Measurements from ENCODE around the gene DNAJC1. TPM values are rescaled to one million over a fixed set of nuclear protein-coding genes. Genes with fewer than 3 reads are reported as not detected.

Gene DNAJC1
- total and polyA plus RNA-seq, 2 of the 4 experiments (the other 2 are of a cell fraction), result 12.7 to 13.3 TPM

- dilution Hi-C loops (cut with HindIII; ENCODE audit: low sequenced_read_pairs, unreplicated experiment), result no loop called here
- TF ChIP-seq MAFK (IDR thresholded peaks at IDR 0.05; ENCODE audit: low read depth, low read length), result peak; percentile 59; the same call in 1 of the 2 replicates
- TF ChIP-seq CHD1 (IDR thresholded peaks at IDR 0.05; ENCODE audit: low read depth, low read length), result no peak
- TF ChIP-seq RAD21 (IDR thresholded peaks at IDR 0.05; ENCODE audit: low read length), result no peak
- no peak for TF ChIP-seq FOS (IDR thresholded peaks at IDR 0.05; ENCODE audit: low read depth, low read length)
- TF ChIP-seq CTCF (conservative IDR thresholded peaks at IDR 0.05; ENCODE audit: low read depth, low read length), result no peak
- H4K20me1 ChIP-seq (ENCODE audit: insufficient read depth, low read length), result peaks cover 4% of the 10 kb centered on the region
- no peak overlapping the region for H2AFZ ChIP-seq (replicated peaks; ENCODE audit: low read length, poor library complexity)
- H2BK5ac ChIP-seq (ENCODE audit: low read depth, low read length, poor library complexity, severe bottlenecking), result no peak overlapping the region
- no peaks in the 10 kb centered on the region for H3K36me3 ChIP-seq (ENCODE audit: control insufficient read depth, insufficient read depth, low read length)
- 90% methylated on average over 4 of the region's 8 CpGs; no CpG with 5 or more reads in 1 of the 2 experiments for WGBS, 2 experiments (ENCODE audit: extremely low coverage in 2 of 2, insufficient read length in 1 of 2)
- no peak overlapping the region for H3K4me2 ChIP-seq (ENCODE audit: low read depth, low read length)
- H4K91ac ChIP-seq (ENCODE audit: insufficient read depth, low read depth, low read length), result no peak overlapping the region
- BruUV-seq (replicated peaks), result no TSS peak
- ATAC-seq (ENCODE audit: low read depth) (no peak), DNase-seq (no peak)
- no peak overlapping the region for H2BK120ac ChIP-seq (ENCODE audit: low read depth, low read length)
- no peak overlapping the region for H2AK9ac ChIP-seq (replicated peaks; ENCODE audit: low read depth, low read length, poor library complexity)
- no peak overlapping the region for H2AK5ac ChIP-seq (ENCODE audit: low read depth, low read length)
- H3K9ac ChIP-seq (ENCODE audit: low read depth, low read length), result no peak overlapping the region
- ChIA-PET CTCF (interaction anchor here (0.6 to 1.2 kb wide), 4 partner anchors 13 to 1358 kb away, joined by 3 to 5 read pairs (median 3); no protein-coding TSS in a partner anchor), POLR2A (ENCODE audit: unreplicated experiment) (no interaction called here)
- no peak overlapping the region for H2BK15ac ChIP-seq (ENCODE audit: low read depth, low read length)
- in situ Hi-C loops (cut with MboI; ENCODE audit: low sequenced_read_pairs), result no loop called here
- H3K14ac ChIP-seq (replicated peaks; ENCODE audit: low read depth, low read length), result no peak overlapping the region
- H3K4me1 ChIP-seq (ENCODE audit: control insufficient read depth, insufficient read depth, low read length), result 0 out of 2 replicates have a peak, but pooled peaks cover 2% of the 10 kb centered on the region
- no peak overlapping the region for H3K4ac ChIP-seq (ENCODE audit: low read depth, low read length)
- no peak overlapping the region for H3K27ac ChIP-seq (ENCODE audit: insufficient read depth, low read length)
- peaks cover 0 to 7% of the 10 kb centered on the region in 2 experiments; a peak in 3 of 4 replicates for H3K79me1 ChIP-seq (ENCODE audit: low read depth in 1 of 2, low read length in 2 of 2)
- no peak overlapping the region for H3K4me3 ChIP-seq (ENCODE audit: insufficient read depth, low read depth, low read length)
- no peak overlapping the region for H3K23ac ChIP-seq (ENCODE audit: low read depth, low read length)
- no peak overlapping the region for H4K8ac ChIP-seq (ENCODE audit: low read depth in 2 of 2, low read length in 2 of 2)
- H3K56ac ChIP-seq (ENCODE audit: extremely low read depth, insufficient read depth, low read length), result no peak overlapping the region
- H3K9me1 ChIP-seq (ENCODE audit: insufficient read depth, low read length), result no peaks in the 10 kb centered on the region
- no peak overlapping the region for H2BK20ac ChIP-seq (ENCODE audit: low read depth, low read length)
- no peak overlapping the region for H4K5ac ChIP-seq (ENCODE audit: low read depth, low read length)
- no peaks in the 10 kb centered on the region for H3K9me3 ChIP-seq (ENCODE audit: control insufficient read depth, insufficient read depth, low read length)
- no peaks in the 10 kb centered on the region for H3K27me3 ChIP-seq (ENCODE audit: control insufficient read depth, insufficient read depth, low read length)
- no peak overlapping the region for H3K18ac ChIP-seq (ENCODE audit: low read depth, low read length)
- intact Hi-C loops (cut with micrococcal nuclease), result no loop called here
Observed at GRCh38 chr10:21991785-21992184, 11.7 kb downstream of the DNAJC1 start.

All from IMR-90 (cell line).